ENCODE data around the gene FAM78B. TPM values are rescaled to one million over a fixed set of nuclear protein-coding genes. Genes with fewer than 3 reads are reported as not detected.

Gene FAM78B, protein sequence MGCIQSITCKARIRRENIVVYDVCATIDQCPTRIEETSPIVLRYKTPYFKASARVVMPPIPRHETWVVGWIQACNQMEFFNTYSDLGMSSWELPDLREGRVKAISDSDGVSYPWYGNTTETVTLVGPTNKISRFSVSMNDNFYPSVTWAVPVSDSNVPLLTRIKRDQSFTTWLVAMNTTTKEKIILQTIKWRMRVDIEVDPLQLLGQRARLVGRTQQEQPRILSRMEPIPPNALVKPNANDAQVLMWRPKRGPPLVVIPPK
- total RNA-seq (1 to 10 TPM; 1.6 to 3.4 TPM), polyA plus RNA-seq (under 1 TPM; 0.26 to 0.63 TPM)
- long read RNA-seq, donor 1, result 0 reads
- long read RNA-seq, donor 2, partial matches to known transcripts, result 0 of 3 reads
- long read RNA-seq, donor 2, other reads (novel, unspliced or antisense), result 3 of 3 reads

DNA sequence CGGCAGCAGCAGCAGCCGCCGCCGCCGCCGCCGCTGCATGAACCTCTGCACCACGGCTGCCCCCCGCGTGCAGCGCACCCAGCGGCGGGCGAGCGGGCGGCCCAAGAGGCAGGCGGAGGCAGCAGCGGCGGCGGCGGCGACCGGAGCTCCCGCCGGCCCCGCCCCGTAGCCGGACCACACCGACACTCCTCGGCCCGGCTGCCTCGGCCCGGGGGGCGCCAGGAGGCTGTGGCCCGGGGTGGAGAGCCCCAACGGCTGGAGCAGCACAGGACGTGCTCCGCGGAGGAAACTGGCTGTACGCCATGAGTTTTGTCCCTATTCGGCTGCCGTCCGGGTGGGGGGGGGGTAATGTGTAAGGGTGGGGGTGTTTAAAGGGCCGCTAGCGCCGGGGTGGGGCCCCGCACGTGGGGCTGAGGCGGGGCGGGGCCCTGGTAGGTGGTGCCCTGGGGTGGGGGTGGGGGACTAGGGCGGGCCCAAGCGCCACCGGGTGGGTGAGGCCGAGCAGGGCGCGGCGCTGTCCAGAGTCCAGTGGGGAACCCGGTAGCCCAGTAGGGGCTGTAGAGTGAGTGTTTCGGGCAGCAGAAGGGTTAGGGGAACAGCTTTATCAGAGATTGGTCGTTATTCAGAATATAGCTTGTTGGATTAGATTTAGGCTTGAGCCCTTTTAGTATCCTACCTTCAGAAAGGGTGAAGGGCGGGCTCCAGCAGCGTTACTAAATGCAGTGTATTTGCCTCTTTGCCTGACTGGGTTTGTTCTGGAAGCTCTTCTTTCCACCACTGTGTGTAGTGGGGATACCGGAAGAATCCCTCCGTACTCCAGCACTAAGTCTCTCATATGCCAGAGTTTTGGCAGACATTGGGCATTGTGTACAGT, at the start of gene FAM78B:
TSS of gene FAM78B (minus strand) at position 304 of the 874 bp plus-strand sequence. CDS start 753 bp downstream, outside the sequence.
- Histone ChIP-seq H3K9me3 (ENCODE audit: control insufficient read depth, low read length) (no peaks in the 10 kb centered on the region), H3K4me1 (ENCODE audit: control insufficient read depth in 1 of 2, insufficient read depth in 2 of 2, low read length in 2 of 2) (no peaks in the 10 kb centered on the region), H3K27ac (ENCODE audit: low read depth in 1 of 2, low read length in 2 of 2) (no peak within 1 kb of the TSS), H3K36me3 (ENCODE audit: control insufficient read depth in 1 of 2, insufficient read depth in 2 of 2, low read length in 1 of 2) (no peaks in the 10 kb centered on the region), H3K4me3 (ENCODE audit: low read length in 2 of 2) (peak within 1 kb of the TSS; percentile 73 to 95), H3K27me3 (ENCODE audit: control insufficient read depth in 1 of 2, insufficient read depth in 2 of 2, low read length in 1 of 2) (no peaks in the 10 kb centered on the region)
- 1% methylated on average over 43 to 64 of the region's 64 CpGs for WGBS, 2 donors
- DNase-seq, result peak; percentile 70 to 84
- ATAC-seq (ENCODE audit: low FRiP score), result peak; percentile 89
- intact Hi-C loops (cut with DNase I), result no loop called here

DNA sequence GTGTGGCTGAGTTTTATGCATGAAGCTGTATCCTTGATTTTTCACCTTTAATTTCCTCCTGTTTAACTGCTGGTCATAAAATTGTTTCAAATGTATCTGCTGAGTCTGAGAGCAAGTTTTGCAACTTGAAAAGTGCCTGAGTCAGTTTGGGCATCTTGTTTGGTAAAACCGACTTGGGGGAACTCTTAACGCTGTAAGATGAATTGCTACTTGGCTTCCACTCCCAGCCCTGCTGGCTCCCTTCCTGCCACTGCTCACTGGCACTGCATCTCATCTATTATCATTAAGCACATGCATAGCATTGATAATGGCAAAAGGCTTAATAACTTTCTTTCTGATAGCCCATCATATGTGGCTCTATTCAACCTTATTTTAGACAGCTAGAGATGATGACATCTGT, 35.7 kb upstream of the FAM78B start:
- ATAC-seq (ENCODE audit: low FRiP score), result no peak
- no peak overlapping the region for H3K27ac ChIP-seq (ENCODE audit: low read depth in 1 of 2, low read length in 2 of 2)
- H3K36me3 ChIP-seq (ENCODE audit: control insufficient read depth in 1 of 2, insufficient read depth in 2 of 2, low read length in 1 of 2), result no peaks in the 10 kb centered on the region
- H3K9me3 ChIP-seq (ENCODE audit: control insufficient read depth, low read length), result no peaks in the 10 kb centered on the region
- H3K27me3 ChIP-seq (ENCODE audit: control insufficient read depth in 1 of 2, insufficient read depth in 2 of 2, low read length in 1 of 2), result no peaks in the 10 kb centered on the region
- H3K4me3 ChIP-seq (ENCODE audit: low read length in 2 of 2), result no peak overlapping the region
- H3K4me1 ChIP-seq (ENCODE audit: control insufficient read depth in 1 of 2, insufficient read depth in 2 of 2, low read length in 2 of 2), result no peaks in the 10 kb centered on the region
- no peak for DNase-seq
- intact Hi-C loops (cut with DNase I), result no loop called here
- WGBS, 2 donors, result 71 to 79% methylated on average over 2 of the region's 2 CpGs

- no peaks in the 10 kb centered on the region for H3K27me3 ChIP-seq (ENCODE audit: control insufficient read depth in 1 of 2, insufficient read depth in 2 of 2, low read length in 1 of 2)
- H3K36me3 ChIP-seq (ENCODE audit: control insufficient read depth in 1 of 2, insufficient read depth in 2 of 2, low read length in 1 of 2), result no peaks in the 10 kb centered on the region
- H3K27ac ChIP-seq (ENCODE audit: low read depth in 1 of 2, low read length in 2 of 2), result no peak overlapping the region
- ATAC-seq (ENCODE audit: low FRiP score) (no peak), DNase-seq (no peak)
- WGBS, 2 donors, result 61 to 68% methylated on average over 2 of the region's 2 CpGs
- no peak overlapping the region for H3K4me3 ChIP-seq (ENCODE audit: low read length in 2 of 2)
- no peaks in the 10 kb centered on the region for H3K4me1 ChIP-seq (ENCODE audit: control insufficient read depth in 1 of 2, insufficient read depth in 2 of 2, low read length in 2 of 2)
- H3K9me3 ChIP-seq (ENCODE audit: control insufficient read depth, low read length), result no peaks in the 10 kb centered on the region
- intact Hi-C loops (cut with DNase I), result no loop called here
These were observed 33.9 kb upstream of the FAM78B start for GRCh38 chr1:166200743-166201142.

DNA sequence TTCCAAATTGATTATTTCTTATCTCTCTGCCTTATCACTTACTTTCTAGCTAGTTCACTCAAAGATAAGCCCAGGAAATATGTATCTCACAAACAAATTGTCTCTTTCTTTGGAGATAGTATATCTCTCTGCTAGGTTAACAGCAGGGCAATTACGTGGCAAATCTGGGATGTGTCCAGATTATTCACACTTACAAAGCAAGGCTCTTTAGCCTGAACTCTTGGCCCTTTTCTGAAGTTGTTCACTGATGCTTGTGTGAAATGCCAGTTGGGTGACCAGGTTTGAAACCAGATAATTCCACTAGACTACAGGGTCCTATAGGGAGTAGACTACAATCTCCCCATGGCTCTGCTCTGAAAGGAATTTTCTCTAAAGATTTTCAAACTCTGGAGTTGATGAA, 30.8 kb upstream of the FAM78B start:
- Histone ChIP-seq H3K27me3 (ENCODE audit: control insufficient read depth in 1 of 2, insufficient read depth in 2 of 2, low read length in 1 of 2) (no peaks in the 10 kb centered on the region), H3K4me3 (ENCODE audit: low read length in 2 of 2) (no peak overlapping the region), H3K36me3 (ENCODE audit: control insufficient read depth in 1 of 2, insufficient read depth in 2 of 2, low read length in 1 of 2) (no peaks in the 10 kb centered on the region), H3K27ac (ENCODE audit: low read depth in 1 of 2, low read length in 2 of 2) (no peak overlapping the region), H3K4me1 (ENCODE audit: control insufficient read depth in 1 of 2, insufficient read depth in 2 of 2, low read length in 2 of 2) (no peaks in the 10 kb centered on the region), H3K9me3 (ENCODE audit: control insufficient read depth, low read length) (no peaks in the 10 kb centered on the region)
- DNase-seq (no peak), ATAC-seq (ENCODE audit: low FRiP score) (no peak)
- intact Hi-C loops (cut with DNase I), result no loop called here
- WGBS, 2 donors, result 34 to 73% methylated on average over 1 of the region's 1 CpG

GRCh38 chr1:166197141-166197540, 30.3 kb upstream of the FAM78B start:
- no peak overlapping the region for H3K27ac ChIP-seq (ENCODE audit: low read depth in 1 of 2, low read length in 2 of 2)
- no peak for ATAC-seq (ENCODE audit: low FRiP score)
- H3K27me3 ChIP-seq (ENCODE audit: control insufficient read depth in 1 of 2, insufficient read depth in 2 of 2, low read length in 1 of 2), result no peaks in the 10 kb centered on the region
- no peaks in the 10 kb centered on the region for H3K9me3 ChIP-seq (ENCODE audit: control insufficient read depth, low read length)
- H3K4me3 ChIP-seq (ENCODE audit: low read length in 2 of 2), result no peak overlapping the region
- intact Hi-C loops (cut with DNase I), result no loop called here
- no peaks in the 10 kb centered on the region for H3K4me1 ChIP-seq (ENCODE audit: control insufficient read depth in 1 of 2, insufficient read depth in 2 of 2, low read length in 2 of 2)
- WGBS, 2 donors, result 82 to 91% methylated on average over 1 of the region's 1 CpG
- DNase-seq, result no peak
- no peaks in the 10 kb centered on the region for H3K36me3 ChIP-seq (ENCODE audit: control insufficient read depth in 1 of 2, insufficient read depth in 2 of 2, low read length in 1 of 2)

GRCh38 chr1:166193057-166193698, 26.4 kb upstream of the FAM78B start:
- Histone ChIP-seq H3K36me3 (ENCODE audit: control insufficient read depth in 1 of 2, insufficient read depth in 2 of 2, low read length in 1 of 2) (no peaks in the 10 kb centered on the region), H3K4me3 (ENCODE audit: low read length in 2 of 2) (no peak overlapping the region), H3K27me3 (ENCODE audit: control insufficient read depth in 1 of 2, insufficient read depth in 2 of 2, low read length in 1 of 2) (no peaks in the 10 kb centered on the region), H3K9me3 (ENCODE audit: control insufficient read depth, low read length) (no peaks in the 10 kb centered on the region), H3K27ac (ENCODE audit: low read depth in 1 of 2, low read length in 2 of 2) (no peak overlapping the region), H3K4me1 (ENCODE audit: control insufficient read depth in 1 of 2, insufficient read depth in 2 of 2, low read length in 2 of 2) (no peaks in the 10 kb centered on the region)
- no peak for ATAC-seq (ENCODE audit: low FRiP score)
- 46 to 52% methylated on average over 5 of the region's 5 CpGs for WGBS, 2 donors
- DNase-seq, result no peak
- intact Hi-C loops (cut with DNase I), result no loop called here

GRCh38 chr1:166190400-166190799, 23.6 kb upstream of the FAM78B start:
- Histone ChIP-seq H3K9me3 (ENCODE audit: control insufficient read depth, low read length) (no peaks in the 10 kb centered on the region), H3K4me1 (ENCODE audit: control insufficient read depth in 1 of 2, insufficient read depth in 2 of 2, low read length in 2 of 2) (no peaks in the 10 kb centered on the region), H3K27ac (ENCODE audit: low read depth in 1 of 2, low read length in 2 of 2) (no peak overlapping the region), H3K4me3 (ENCODE audit: low read length in 2 of 2) (no peak overlapping the region), H3K27me3 (ENCODE audit: control insufficient read depth in 1 of 2, insufficient read depth in 2 of 2, low read length in 1 of 2) (no peaks in the 10 kb centered on the region), H3K36me3 (ENCODE audit: control insufficient read depth in 1 of 2, insufficient read depth in 2 of 2, low read length in 1 of 2) (no peaks in the 10 kb centered on the region)
- DNase-seq, result no peak
- intact Hi-C loops (cut with DNase I), result no loop called here
- WGBS, 2 donors, result 58 to 65% methylated on average over 4 of the region's 4 CpGs
- no peak for ATAC-seq (ENCODE audit: low FRiP score)

GRCh38 chr1:166189126-166189525, 22.3 kb upstream of the FAM78B start:
- no peaks in the 10 kb centered on the region for H3K27me3 ChIP-seq (ENCODE audit: control insufficient read depth in 1 of 2, insufficient read depth in 2 of 2, low read length in 1 of 2)
- DNase-seq, result no peak
- WGBS, 2 donors, result 54 to 57% methylated on average over 2 of the region's 2 CpGs
- H3K4me1 ChIP-seq (ENCODE audit: control insufficient read depth in 1 of 2, insufficient read depth in 2 of 2, low read length in 2 of 2), result no peaks in the 10 kb centered on the region
- no peak overlapping the region for H3K27ac ChIP-seq (ENCODE audit: low read depth in 1 of 2, low read length in 2 of 2)
- H3K9me3 ChIP-seq (ENCODE audit: control insufficient read depth, low read length), result no peaks in the 10 kb centered on the region
- no peaks in the 10 kb centered on the region for H3K36me3 ChIP-seq (ENCODE audit: control insufficient read depth in 1 of 2, insufficient read depth in 2 of 2, low read length in 1 of 2)
- intact Hi-C loops (cut with DNase I), result no loop called here
- H3K4me3 ChIP-seq (ENCODE audit: low read length in 2 of 2), result no peak overlapping the region
- ATAC-seq (ENCODE audit: low FRiP score), result no peak

All from aorta (tissue), 5 donors.